HG02943 (cell line): Measurements from ENCODE around the gene CEP128.
"Not testable (repeated sequence)": the region's sequence is repeated elsewhere in the genome, so short reads cannot be mapped to it uniquely, and the experiment has no call there.

Experiments used
- ATAC-seq: cut with Tn5 transposase; IDR thresholded peaks from one replicate; pipeline ENCODE4 v1.9.1; 2021; ENCODE audit warnings: mild to moderate bottlenecking, low read depth, moderate library complexity; ENCODE audit not compliant: unreplicated experiment

The CEP128 gene

DNA sequence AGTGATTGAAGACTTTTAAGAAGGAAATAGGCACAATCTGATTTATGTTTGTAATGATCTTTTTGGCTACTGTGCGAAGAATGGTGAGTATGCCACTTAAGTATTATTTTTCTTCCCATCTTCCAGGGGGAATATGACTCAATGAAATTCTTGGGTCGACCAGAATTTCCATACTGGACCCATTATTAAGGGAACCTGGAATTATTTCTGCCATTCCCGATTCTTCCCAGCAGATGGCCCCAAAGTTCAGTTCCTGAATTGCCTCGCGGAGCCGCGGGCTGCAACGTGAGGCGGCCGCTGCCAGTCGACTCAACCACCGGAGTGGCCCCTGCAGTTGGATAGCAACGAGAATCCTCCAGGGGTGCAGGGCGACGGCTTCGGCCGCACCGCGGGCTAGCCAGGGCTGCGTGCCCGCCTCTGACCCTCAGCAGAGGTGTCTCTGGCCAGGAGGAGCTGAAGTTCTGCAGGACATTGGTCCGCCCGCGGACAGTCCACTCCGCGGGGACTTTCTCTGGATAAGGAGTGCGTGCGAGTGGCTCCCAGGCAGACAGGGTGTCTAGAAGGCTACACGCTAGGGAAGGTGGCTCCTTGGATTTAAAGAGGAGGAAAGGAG lies 13.3 kb upstream of the CEP128 start:
- ATAC-seq, result no peak

- ATAC-seq, result not testable (repeated sequence)
Measured at GRCh38 chr14:80953211-80953610, 11.7 kb upstream of the CEP128 start.

GRCh38 chr14:80951491-80951890 lies 10.0 kb upstream of the CEP128 start:
- ATAC-seq, result no peak

- ATAC-seq, result no peak
Measured at GRCh38 chr14:80948291-80948690, 6.8 kb upstream of the CEP128 start.

DNA sequence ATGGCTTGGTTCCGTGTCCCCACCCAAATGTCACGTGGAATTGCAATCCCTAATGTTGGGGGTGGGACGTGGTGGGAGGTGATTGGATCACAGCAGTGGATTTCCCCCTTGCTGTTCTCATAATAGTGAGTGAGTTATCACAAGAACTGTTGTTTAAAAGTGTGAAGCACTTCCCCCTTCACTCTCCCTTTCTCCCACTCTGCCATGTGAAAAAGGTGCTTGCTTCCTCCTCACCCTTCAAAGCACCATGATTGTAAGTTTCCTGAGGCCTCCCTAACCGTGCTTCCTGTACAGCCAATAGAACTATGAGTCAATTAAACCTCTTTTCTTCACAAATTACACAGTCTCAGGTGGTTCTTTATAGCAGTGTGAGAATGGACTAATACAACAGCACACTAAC lies 5.3 kb upstream of the CEP128 start:
- ATAC-seq, result no peak

DNA sequence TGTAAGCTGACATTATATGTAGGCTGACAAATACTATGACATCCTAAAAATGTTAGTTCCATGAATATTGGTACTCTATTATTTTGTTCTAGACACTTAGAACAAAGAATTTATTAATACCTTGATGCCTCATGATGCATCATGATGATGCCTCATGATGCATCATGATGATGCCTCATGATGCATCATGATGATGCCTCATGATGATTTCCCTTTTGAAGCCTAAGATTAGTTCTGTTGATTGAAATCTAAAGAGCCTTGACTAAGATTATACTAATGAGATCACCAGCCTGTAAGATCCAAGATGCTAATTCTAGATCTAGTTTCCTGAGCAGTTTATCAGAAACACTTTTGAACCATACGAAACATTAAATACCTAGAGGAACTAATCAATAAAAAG lies 4.6 kb upstream of the CEP128 start:
- no peak for ATAC-seq

DNA sequence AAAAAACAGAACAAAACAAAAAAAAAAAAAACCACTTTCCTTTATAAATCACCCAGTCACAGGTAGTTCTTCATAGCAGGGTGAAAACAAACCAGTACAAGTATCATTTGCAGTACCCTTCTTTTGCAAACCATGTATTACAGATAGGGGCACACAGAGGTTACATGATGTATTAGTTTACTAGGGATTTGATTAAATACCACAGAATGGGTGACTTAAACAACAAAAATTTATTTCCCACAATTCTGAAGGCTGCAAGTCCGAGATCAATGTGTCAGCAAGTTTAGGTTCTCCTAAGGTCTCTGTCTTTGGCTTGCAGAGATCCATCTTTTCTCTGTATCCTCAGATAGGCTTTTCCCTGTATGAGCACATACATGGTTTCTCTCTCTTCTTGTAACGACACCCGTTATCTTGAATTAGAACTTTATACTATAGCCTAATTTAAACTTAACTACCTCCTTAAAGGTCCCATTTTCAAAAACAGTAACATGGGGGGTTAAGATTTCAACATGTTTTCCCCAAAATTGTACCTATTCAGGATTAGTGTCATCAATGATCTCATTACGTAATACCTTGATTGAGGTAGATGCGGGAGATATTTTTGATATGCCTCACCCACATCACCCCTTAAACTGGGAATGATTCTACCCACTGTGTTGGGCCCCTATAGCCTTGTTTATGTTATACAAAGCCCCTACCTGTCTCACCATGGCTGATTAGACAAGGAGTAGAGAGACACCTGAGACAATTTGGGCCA lies 3.5 kb upstream of the CEP128 start:
- ATAC-seq, result no peak

GRCh38 chr14:80942191-80942600 lies 658 bp upstream of the CEP128 start:
- peak; percentile 8 for ATAC-seq

DNA sequence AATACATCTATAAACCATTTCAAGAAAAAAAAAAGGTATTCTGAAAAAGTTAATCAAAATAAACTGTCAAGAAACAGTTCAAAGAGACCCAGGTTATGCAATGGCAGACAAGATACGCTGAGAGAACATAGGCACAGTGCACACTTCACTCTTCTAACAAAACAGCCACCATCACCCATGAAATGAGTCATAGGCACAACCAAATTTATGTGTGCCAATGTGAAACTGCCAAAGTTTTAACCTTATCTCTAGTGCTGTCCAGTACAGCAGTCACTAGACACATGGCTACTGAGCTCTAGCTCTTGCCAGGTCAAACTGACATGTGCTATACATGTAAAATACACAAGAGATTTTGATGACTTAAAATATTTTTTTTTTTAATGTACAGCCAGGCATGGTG lies 1.4 kb downstream of the CEP128 start:
- no peak for ATAC-seq

GRCh38 chr14:80933686-80934085 lies 7.9 kb downstream of the CEP128 start:
- no peak for ATAC-seq

DNA sequence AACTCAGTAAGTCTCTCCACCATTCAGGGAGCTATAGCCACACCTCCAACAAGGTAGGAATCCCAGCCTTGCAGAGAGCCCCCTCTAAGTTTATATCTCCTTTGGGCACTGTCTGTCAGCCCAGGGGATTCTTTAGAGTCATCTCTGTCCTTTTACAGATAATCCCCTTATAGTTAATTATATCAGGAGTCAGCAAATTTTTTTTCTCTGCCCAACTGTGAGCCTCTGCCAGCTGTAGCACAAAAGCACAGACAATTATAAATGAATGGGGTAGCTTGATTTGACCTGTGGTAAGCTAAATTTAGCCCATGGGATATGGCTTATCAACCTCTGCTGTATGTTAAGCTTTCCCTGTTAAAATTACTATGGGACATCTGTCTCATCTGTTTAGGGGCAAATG lies 8.3 kb downstream of the CEP128 start:
- ATAC-seq, result no peak

DNA sequence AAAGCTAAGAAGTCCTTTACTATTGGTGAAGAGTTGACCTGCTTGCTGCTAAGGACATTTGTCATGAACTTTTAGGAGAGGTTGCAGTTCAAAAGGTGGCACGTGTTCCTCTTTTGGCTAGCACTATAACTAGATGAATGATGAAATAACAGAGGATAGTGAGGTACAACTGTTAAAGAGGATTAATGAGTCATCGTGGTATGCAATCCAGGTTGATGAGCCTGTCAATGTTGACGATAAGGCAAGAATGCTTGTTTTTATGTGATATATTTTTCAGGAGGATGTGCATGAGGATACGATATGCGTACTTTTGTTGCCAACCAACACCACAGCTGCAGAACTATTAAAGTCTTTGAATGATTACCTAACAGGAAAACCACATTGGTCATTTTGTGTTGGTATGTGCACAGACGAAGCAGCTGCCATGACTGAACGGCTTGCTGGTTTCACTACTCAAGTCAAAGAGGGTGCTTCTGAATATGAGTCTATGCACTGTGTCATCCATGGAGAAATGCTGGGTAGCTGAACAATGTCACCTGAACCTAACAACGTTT lies 10.6 kb downstream of the CEP128 start:
- peak; percentile 95 for ATAC-seq

- no peak for ATAC-seq
Measured at GRCh38 chr14:80930095-80930494, 11.4 kb downstream of the CEP128 start.

DNA sequence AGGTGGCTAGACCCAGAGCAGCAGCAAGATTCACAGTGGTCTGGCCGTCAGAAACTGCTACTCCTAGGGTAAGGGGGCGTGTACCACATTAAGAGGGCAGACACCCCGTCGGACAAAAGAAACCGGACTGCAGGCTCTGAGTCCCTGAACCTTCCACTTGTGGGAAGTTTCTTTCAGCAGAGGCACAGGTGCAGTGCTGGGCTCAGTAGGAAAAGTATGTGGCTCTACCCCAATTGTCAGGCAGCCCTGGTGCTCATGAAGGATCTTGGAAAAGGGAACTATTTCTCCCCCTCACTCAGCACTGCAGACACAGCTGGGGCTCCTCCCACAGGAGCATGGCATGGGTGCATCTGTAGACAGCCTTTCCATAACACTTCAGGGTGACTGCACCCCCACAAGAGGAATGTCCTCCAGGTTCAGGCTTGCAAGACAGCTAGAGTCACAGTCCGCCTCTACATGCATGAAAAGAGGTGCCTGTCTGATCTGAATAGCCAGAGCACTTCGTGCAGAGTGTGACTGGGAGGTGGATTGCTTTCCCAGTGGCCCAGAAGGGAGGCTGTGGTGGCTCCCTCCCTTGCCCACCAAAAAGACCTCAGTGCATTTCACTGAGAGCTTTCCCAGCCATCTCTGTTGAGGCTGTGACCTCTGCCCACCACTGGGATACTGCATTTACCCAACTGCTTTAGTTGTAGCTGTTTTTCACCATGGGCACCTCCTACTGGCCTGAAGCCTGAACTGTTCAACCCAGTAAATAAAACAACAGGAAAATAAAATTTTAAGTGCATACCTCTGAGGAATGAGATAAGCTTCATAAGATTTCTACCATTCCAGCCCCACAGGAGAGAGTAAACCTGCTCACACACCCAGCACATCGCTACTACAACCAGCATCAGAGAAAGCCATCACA lies 14.2 kb downstream of the CEP128 start:
- no peak for ATAC-seq

DNA sequence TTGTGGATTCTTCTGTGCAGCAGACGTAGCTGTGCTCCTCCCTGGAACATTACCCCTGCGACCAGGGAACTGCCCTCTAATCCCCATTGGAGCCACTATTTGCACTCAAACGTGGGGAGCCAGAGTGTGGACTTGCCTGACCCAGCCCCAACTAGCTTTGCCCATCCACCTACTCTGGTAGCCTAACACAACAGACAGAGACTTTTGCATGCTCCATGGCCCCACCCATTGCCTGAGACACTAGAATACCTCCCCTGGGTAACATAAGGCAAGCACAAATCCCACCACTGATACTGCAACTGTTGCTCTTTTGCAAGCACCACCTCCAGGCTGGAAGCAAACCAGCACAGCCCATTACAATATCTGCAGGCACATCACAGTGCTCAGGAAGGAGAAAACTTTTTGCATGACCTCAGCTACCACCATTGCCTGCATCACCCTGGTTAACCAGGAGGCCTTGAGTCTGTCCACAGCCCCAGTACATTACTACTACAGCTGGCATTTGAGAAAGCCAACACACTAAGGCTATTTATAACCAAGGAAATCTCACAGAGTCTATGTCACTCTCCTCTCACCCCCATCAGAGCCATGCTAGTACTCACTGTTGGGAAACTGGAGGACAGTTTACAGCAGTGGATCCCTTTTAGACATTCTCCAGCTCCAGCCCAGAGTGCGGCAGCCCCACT lies 15.0 kb downstream of the CEP128 start:
- no peak for ATAC-seq

- ATAC-seq, result no peak
Measured at GRCh38 chr14:80924365-80925103, 17.0 kb downstream of the CEP128 start.

GRCh38 chr14:80923368-80923767 lies 18.2 kb downstream of the CEP128 start:
- no peak for ATAC-seq

DNA sequence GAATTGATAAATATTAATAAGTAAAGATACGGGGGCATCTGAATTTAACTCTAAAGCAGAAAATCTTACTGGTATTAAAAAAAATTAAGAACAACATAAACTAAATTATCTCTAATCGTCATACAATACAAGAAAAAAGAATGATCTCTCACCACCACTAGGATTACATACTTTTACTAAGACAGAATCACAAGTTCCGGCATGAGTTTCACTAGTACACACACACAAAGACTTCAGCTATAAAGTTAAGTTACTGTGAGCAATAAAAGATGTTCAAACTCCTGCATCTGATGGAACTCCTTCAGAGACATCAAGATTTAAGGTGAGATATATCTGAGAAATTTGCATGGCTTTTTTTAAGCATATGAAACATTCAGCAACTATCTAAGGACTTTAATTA lies 21.9 kb downstream of the CEP128 start:
- no peak for ATAC-seq

DNA sequence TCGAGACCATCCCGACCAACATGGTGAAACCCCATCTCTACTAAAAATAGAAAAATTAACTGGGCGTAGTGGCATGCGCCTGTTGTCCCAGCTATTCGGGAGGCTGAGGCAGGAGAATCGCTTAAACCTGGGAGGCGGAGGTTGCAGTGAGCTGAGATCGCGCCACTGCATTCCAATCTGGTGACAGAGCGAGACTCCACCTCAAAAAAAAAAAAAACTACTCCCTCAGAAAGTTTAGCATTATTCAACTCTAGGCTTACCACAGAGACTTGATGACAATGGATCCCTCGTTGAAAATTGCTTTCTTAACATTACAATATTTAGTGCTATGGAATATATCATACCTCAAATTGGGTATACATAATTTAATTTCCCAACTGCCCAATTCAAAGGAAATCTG lies 29.5 kb downstream of the CEP128 start:
- not testable (repeated sequence) for ATAC-seq

GRCh38 chr14:80906946-80907345 lies 34.6 kb downstream of the CEP128 start:
- no peak for ATAC-seq
